Activated effector memory CD4-positive, alpha-beta T cell treated with Interleukin-2 at 50 U/mL for 16 hours (primary cell): ENCODE measurements around the gene KCNJ16.

Source experiments
- DNase-seq: peaks from one replicate; pipeline ENCODE4 v3.0.0-alpha.2; 2020

Gene KCNJ16

DNA sequence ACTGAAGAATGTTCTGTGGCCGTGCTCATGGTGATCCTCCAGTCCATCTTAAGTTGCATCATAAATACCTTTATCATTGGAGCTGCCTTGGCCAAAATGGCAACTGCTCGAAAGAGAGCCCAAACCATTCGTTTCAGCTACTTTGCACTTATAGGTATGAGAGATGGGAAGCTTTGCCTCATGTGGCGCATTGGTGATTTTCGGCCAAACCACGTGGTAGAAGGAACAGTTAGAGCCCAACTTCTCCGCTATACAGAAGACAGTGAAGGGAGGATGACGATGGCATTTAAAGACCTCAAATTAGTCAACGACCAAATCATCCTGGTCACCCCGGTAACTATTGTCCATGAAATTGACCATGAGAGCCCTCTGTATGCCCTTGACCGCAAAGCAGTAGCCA, 57.5 kb downstream of the KCNJ16 start:
- no peak for DNase-seq

- no peak for DNase-seq
Measured at GRCh38 chr17:70134042-70134441, 59.0 kb downstream of the KCNJ16 start.

- DNase-seq, result no peak
Measured at GRCh38 chr17:70134777-70135176, 59.8 kb downstream of the KCNJ16 start.

GRCh38 chr17:70136131-70136530, 61.1 kb downstream of the KCNJ16 start:
- DNase-seq, result no peak

GRCh38 chr17:70137451-70138230, 62.6 kb downstream of the KCNJ16 start:
- DNase-seq, result no peak

DNA sequence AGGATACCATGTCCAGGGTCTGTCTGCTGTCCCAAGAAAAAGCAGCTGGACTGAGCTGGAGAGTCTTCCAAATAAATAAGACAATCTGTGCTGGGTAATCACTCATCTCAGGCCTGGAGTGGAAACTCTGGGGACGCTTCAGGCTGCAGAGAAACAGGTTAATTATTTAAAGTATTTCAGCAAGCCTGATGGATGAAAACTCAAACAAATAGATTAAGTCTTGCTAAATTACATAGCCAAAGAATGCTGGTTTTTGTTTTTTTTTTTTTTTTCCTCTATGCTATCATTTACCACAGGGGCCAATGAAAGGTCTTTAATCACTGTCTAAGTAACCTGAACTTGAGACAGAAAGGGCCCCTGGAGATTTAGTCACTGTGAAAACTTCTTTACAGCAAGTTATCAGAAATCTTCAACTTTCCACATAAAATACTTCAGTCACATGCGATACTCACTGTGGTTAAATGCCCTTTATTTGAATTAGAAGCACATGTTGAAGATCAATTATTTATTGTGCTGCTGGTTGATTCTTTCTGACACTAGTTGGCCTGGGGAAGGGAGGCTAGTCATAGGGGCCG, 63.4 kb downstream of the KCNJ16 start:
- no peak for DNase-seq

GRCh38 chr17:70139449-70139993, 64.5 kb downstream of the KCNJ16 start:
- no peak for DNase-seq

- no peak for DNase-seq
Measured at GRCh38 chr17:70144260-70144846, 69.3 kb downstream of the KCNJ16 start.

GRCh38 chr17:70153210-70153609, 78.2 kb downstream of the KCNJ16 start:
- no peak for DNase-seq

- DNase-seq, result no peak
Measured at GRCh38 chr17:70157151-70157550, 82.1 kb downstream of the KCNJ16 start.

GRCh38 chr17:70158180-70158579, 83.2 kb downstream of the KCNJ16 start:
- no peak for DNase-seq

DNA sequence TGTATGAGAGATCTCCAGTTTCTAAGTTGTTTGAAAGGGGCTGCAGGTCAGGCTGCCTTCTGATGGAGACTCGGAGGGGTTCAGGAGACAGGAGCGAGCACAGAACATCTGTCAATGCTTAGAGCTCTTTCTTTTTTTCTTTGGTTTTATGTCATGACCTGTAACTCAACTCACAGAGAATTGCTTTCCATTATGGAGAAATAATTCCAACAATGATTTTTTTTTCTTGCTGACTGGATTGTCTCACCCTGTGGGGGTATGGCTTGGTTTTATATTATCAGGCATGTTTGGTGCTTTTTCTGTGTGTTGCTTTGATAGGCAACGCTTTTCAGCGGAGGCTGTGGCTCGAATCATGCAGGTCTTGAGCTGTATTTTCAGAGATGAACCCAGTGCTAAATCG, 83.6 kb downstream of the KCNJ16 start:
- no peak for DNase-seq

DNA sequence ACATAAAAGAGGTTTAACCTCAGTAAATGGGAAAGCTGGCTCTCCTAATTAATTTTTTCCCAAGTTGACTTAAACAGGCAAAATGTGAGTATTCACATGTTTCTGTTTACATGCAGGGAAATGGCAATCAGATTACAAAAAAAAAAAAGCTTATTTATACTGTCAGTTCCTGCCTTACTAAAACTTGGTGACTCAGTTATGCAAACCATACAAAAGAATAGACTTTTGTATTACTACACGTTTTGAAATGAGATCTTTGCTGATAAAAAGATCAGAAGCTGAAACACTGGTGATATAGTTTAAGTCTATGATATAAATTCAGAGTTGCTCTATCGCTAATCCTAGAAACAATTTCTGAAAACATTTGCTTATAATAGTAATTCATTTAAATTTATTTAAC, 85.0 kb downstream of the KCNJ16 start:
- no peak for DNase-seq

- DNase-seq, result no peak
Measured at GRCh38 chr17:70161519-70161918, 86.5 kb downstream of the KCNJ16 start.

DNA sequence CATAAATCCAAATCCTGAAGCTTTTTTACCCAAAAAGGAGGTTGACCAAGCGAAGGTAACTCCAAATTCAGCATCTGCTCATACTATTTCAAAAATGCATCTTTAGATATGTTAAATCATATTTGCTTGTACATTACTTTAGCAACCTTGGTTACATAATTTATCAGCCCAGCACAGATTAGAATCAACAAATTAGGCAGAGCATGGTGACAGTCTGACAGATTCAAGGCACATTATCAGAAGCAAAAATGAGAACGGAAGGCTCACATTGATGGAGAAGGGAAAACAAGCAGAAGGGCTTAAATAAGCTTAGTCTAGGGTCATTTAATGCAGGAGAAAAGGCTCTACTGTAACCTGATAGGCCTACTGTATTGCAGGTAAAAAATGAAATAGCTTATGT, 90.4 kb downstream of the KCNJ16 start:
- no peak for DNase-seq

DNA sequence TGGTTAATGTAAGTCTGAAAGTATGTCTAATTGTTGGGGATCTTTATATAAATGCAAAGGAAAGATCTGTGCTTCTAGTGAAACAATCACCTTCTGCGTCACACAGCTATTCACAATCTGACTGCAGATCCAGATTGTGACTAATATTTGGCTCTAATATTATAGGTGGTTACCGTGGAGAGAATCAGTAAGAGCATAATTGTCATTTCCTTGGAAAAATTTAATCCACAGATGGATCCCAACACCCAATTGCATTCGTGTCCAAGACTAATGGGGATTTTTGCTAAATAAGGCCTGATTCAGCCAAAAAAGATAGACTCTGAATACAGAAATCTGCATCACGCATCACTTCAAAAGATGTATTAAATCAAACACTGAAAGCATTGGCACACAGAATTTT, 91.6 kb downstream of the KCNJ16 start:
- DNase-seq, result no peak

- no peak for DNase-seq
Measured at GRCh38 chr17:70168044-70168976, 93.3 kb downstream of the KCNJ16 start.

DNA sequence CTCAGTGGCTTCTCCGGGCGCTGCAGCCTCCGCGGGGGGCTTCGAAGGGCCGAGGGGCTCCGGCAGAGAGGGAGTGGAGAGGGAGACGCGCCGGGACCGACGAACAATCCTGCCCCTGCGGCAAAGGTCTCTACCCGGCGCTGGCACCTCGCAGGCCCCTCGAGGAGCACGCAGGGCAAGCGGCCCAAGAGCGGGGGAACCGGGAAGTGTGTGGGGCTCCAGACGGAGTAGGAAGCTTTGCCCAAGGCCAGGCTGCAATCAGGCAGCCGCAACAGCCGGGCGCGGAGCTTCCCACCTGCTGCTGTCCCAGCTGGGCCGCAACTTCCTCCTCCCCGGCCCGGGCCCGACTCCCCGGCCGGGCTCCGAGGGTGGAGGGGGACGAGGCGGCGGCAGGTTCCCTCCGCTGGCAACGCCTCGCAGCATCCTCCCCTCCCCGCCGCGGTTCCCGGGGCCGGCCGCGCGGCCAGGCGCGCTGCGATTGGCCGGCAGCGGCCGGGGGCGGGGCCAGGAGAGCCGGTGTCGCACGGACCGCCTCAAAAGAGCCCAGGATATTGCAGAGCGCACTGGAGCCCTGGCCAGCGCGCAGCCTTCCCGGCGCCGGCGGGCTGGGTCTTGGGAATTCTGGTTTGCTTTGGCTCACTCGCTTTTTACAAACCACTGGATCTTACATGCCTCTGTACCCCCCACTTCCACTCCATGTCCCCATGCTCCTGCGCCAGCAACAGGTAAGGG, 94.1 kb downstream of the KCNJ16 start, which contains the start of gene KCNJ2:
KCNJ2 (plus strand) TSS at position 556 of the 732 bp plus-strand sequence. CDS start 5,508 bp downstream, outside the sequence.
- peak; percentile 10 for DNase-seq

DNA sequence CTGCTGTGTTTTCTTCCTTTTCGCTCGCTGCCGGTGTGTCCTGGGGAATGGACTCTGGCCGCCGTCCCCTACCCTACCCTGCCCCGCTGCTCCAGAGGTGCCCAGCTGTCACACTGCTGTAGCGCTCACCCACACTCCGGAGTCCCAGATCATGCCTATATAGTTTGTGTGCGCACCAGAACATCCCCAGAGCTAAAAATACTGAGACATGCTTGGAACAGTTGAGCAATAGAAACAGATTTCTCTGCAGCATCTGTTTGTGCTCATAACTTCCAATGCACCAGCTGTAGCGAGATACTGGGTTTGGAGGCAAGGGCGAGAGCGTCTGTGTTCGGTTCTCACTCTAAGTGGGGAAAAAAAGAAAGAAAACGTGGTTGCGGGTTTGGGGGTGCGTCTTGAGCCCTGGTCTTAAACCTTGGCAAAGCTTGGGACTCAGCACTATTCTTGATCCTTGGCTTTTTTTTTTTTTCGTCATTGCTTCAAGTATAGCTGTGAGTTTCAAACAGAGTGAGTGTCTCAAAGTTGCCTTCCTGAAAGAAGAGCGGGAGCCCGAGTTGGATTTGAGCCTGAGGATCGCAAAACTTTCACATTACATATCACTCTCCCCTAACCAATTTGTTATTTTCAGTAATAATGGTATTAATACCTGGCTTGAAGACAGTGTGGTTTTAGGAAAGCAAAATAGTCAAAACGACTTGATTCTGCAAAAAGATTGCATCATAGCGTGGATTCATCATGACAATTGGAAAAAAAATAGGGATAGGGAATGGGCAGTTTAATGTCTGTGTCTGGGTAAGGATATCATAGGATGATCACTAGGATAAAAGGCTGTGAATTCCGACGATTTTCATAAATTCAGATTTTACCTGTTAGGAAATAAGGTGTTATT, 94.9 kb downstream of the KCNJ16 start:
- DNase-seq, result no peak

DNA sequence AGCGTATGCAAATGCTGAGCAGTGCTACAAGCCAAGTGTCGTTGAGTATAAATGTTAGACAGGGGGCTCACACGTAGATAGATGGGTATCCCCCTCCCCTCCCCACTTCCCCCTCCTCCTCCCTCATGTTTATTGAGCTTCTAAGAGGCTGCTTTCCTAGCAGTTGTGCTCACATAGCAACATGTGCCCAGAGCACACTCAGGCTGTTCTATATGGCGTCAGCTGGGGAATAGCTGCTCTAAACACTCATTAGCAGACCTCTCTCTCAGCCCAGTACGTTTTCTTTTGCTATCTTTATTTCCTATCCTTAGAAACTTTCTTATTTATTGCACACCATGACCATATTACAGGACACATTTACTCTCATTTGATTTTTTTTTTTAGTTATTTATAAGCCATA, 96.1 kb downstream of the KCNJ16 start:
- no peak for DNase-seq

GRCh38 chr17:70172449-70172848, 97.4 kb downstream of the KCNJ16 start:
- DNase-seq, result no peak
